ENCODE measurements around the gene FKBP1A.

FKBP1A gene

DNA sequence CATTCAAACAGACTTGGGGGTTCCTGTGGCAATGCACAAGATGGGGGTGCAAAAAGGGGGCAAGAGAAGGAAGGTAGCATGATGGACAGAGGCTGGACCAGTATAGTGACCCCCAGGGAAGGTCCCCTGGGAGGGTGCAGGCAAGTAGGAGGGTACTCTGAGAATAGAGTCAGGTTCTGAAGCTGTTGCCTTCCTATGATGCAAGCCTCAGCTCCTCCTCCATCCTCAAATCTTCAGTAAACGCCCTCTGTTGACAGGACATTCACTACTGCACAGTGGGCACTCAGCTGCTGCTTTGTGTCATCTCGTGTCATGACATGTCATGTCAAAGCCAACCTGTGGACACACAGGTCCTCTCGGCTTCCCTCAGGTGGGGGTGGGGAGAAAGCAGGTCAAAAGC, 58.1 kb downstream of the FKBP1A start:
- DNase-seq (ENCODE audit: low read depth in 1 of 2, low spot score in 1 of 2) = peak; percentile 38 to 42
- Histone ChIP-seq H3K27ac (replicated peaks) (no peak overlapping the region), H3K4me3 (replicated peaks; ENCODE audit: insufficient read depth, low read length) (no peak overlapping the region), H3K27me3 (ENCODE audit: insufficient read depth, poor library complexity, severe bottlenecking) (no peaks in the 10 kb centered on the region)
- TF ChIP-seq POLR2AphosphoS5 (IDR thresholded peaks at IDR 0.05; ENCODE audit: low read depth) (no peak), SPI1 (IDR thresholded peaks at IDR 0.05; ENCODE audit: borderline replicate concordance, low read depth) (no peak)
- TF ChIP-seq, protein P1, sequence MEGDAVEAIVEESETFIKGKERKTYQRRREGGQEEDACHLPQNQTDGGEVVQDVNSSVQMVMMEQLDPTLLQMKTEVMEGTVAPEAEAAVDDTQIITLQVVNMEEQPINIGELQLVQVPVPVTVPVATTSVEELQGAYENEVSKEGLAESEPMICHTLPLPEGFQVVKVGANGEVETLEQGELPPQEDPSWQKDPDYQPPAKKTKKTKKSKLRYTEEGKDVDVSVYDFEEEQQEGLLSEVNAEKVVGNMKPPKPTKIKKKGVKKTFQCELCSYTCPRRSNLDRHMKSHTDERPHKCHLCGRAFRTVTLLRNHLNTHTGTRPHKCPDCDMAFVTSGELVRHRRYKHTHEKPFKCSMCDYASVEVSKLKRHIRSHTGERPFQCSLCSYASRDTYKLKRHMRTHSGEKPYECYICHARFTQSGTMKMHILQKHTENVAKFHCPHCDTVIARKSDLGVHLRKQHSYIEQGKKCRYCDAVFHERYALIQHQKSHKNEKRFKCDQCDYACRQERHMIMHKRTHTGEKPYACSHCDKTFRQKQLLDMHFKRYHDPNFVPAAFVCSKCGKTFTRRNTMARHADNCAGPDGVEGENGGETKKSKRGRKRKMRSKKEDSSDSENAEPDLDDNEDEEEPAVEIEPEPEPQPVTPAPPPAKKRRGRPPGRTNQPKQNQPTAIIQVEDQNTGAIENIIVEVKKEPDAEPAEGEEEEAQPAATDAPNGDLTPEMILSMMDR (IDR thresholded peaks at IDR 0.05; ENCODE audit: insufficient read depth, low read length) = peak; percentile 1
- TF ChIP-seq, protein P2, sequence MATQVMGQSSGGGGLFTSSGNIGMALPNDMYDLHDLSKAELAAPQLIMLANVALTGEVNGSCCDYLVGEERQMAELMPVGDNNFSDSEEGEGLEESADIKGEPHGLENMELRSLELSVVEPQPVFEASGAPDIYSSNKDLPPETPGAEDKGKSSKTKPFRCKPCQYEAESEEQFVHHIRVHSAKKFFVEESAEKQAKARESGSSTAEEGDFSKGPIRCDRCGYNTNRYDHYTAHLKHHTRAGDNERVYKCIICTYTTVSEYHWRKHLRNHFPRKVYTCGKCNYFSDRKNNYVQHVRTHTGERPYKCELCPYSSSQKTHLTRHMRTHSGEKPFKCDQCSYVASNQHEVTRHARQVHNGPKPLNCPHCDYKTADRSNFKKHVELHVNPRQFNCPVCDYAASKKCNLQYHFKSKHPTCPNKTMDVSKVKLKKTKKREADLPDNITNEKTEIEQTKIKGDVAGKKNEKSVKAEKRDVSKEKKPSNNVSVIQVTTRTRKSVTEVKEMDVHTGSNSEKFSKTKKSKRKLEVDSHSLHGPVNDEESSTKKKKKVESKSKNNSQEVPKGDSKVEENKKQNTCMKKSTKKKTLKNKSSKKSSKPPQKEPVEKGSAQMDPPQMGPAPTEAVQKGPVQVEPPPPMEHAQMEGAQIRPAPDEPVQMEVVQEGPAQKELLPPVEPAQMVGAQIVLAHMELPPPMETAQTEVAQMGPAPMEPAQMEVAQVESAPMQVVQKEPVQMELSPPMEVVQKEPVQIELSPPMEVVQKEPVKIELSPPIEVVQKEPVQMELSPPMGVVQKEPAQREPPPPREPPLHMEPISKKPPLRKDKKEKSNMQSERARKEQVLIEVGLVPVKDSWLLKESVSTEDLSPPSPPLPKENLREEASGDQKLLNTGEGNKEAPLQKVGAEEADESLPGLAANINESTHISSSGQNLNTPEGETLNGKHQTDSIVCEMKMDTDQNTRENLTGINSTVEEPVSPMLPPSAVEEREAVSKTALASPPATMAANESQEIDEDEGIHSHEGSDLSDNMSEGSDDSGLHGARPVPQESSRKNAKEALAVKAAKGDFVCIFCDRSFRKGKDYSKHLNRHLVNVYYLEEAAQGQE (IDR thresholded peaks at IDR 0.05; ENCODE audit: insufficient replicate concordance, low read depth) = no peak

DNA sequence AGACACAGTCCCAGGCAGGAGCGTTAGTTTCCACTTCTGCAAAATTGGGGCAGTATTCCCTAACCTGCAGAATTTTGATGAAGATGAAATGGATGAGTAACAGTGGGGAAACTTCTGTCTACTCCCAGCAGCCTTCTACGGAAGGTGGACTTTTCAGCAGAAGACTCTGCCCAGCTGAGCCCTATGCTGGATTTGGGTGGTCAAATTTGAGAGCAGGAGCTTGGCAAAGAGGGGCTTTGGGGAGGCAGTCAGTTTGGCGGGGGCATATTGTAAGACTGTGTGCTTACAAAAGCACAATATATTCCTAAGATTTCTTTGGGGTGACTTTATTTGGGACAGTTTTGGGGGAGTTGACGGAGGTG, 58.5 kb downstream of the FKBP1A start:
- DNase-seq (ENCODE audit: low read depth in 1 of 2, low spot score in 1 of 2) = no peak
- peak; percentile 45; the same call in 1 of the 2 replicates for TF ChIP-seq SPI1 (IDR thresholded peaks at IDR 0.05; ENCODE audit: borderline replicate concordance, low read depth)
- TF ChIP-seq, protein P1 (IDR thresholded peaks at IDR 0.05; ENCODE audit: insufficient read depth, low read length) = no peak
- TF ChIP-seq, protein P2 (IDR thresholded peaks at IDR 0.05; ENCODE audit: insufficient replicate concordance, low read depth) = no peak
- H3K4me3 ChIP-seq (replicated peaks; ENCODE audit: insufficient read depth, low read length) = no peak overlapping the region
- no peak overlapping the region for H3K27ac ChIP-seq (replicated peaks)
- no peaks in the 10 kb centered on the region for H3K27me3 ChIP-seq (ENCODE audit: insufficient read depth, poor library complexity, severe bottlenecking)

DNA sequence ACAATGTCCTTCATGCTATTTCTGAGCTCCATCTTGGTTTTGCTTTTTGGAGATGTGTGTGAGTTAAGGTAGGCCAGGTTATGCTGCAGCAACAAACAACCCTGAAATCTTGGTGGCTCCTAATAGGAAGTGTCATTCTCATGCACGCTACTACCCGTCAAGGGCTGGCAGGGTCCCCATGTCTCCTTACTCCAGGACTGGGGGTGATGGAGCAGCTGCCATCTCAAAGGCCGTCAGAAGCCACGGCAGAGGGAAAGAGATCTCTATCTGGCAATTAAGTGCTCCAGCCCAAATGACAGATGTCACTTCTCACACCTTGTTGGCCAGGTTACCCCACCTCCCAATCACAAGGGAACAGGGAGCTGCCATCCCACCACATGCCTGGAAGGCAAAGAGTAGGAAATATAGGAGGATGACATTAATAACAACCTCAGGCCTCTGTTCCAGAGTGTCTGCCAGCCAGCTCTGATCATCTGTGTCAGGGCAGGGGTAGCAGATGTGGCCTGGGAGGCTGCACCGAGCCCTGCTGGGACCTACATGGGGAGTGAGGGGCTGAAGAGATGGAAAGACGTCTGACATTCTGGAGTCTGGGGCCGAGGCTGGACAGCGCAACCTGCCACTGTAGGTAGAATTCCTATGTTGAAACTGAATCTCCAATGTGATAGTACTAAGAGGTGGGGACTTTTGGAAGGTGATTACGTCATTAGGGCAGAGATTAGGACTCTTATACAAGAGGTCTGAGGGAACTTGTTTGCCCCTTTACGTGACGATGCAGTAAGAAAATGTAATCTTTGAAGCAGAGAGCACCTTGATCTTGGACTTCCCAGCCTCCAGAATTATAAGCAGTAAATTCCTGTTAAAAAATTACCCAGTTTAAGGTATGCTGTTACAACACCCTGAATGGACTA, 59.1 kb downstream of the FKBP1A start:
- no peak for DNase-seq (ENCODE audit: low read depth in 1 of 2, low spot score in 1 of 2)
- H3K27ac ChIP-seq (replicated peaks) = no peak overlapping the region
- TF ChIP-seq, protein P1 (IDR thresholded peaks at IDR 0.05; ENCODE audit: insufficient read depth, low read length) = no peak
- no peak for TF ChIP-seq POLR2AphosphoS5 (IDR thresholded peaks at IDR 0.05; ENCODE audit: low read depth)
- TF ChIP-seq GABPA (IDR thresholded peaks at IDR 0.05; ENCODE audit: low read depth) = no peak
- TF ChIP-seq SPI1 (IDR thresholded peaks at IDR 0.05; ENCODE audit: borderline replicate concordance, low read depth) = no peak
- TF ChIP-seq, protein P2 (IDR thresholded peaks at IDR 0.05; ENCODE audit: insufficient replicate concordance, low read depth) = no peak
- H3K4me3 ChIP-seq (replicated peaks; ENCODE audit: insufficient read depth, low read length) = no peak overlapping the region
- H3K27me3 ChIP-seq (ENCODE audit: insufficient read depth, poor library complexity, severe bottlenecking) = no peaks in the 10 kb centered on the region
